HG03520 (cell line): ENCODE data around the gene FFAR3.

Experiments
- ATAC-seq: cut with Tn5 transposase; IDR thresholded peaks from one replicate; pipeline ENCODE4 v1.9.1; 2021; ENCODE audit warnings: mild to moderate bottlenecking, moderate library complexity; ENCODE audit not compliant: unreplicated experiment

FFAR3 gene

DNA sequence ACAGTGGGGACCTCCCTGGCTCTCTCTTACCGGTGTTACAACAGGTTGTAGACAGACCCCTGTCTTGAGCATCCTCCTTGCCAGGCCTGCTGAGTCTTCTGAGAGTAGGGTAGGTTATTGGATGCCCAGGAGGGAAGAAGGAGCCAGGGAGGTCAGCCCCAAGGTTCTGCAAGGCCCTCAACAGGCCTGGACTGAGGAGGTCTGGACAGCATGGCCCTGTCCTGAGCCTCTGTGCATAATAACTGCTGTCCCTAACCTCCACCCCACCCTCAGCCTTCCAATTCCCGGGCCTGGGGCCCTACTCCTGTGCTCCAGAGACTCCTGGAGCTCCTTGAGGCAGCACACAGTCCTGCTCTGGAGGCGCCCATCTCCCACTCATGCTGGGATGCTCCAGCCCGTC lies 28.9 kb upstream of the FFAR3 start:
- peak; percentile 2 for ATAC-seq

DNA sequence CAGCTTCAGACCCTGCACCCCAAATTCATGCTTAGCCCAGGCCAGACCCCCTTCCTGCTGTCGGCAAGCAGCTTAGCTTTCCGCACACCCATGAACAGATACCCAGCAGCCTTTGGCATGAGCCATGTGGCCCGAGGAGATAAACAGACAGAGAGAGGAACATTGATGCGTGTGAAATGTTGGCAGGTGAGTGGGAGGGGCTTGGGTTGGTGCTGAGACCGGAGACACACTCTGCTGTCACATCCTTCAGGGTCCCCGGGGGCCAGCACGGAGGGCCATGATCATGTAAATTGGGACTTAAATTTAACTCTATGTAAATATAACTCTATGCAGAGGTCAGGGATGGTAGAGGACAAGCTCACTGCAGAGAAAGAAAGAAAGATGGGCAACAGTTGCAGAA lies 27.8 kb upstream of the FFAR3 start:
- ATAC-seq, result peak; percentile 35

DNA sequence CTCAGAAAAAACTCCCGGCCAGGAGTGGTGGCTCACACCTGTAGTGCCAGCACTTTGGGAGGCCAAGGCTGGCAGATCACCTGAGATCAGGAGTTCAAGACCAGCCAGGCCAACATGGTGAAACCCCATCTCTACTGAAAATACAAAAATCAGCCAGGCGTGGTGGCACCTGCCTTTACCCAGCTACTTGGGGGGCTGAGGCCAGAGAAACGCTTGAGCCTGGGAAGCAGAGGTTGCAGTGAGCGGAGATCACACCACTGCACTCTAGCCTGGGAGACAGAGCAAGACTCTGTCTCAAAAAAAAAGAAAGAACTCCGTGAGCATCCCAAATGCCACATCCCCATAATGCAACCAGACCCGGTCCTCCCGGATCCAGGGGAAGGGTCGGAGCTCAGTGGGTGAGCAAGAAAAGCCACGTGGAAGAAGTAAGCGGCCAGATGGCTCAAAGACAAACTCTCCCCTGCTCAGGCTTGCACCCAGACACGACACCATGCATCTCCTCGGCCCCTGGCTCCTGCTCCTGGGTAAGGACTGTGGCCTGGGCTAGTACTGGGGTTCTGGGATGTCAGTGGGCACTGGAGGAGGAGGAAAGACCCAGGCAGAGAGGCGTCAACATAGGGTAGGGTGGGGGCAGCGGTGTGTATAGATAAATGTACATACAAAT lies 26.6 kb upstream of the FFAR3 start:
- ATAC-seq, result no peak

DNA sequence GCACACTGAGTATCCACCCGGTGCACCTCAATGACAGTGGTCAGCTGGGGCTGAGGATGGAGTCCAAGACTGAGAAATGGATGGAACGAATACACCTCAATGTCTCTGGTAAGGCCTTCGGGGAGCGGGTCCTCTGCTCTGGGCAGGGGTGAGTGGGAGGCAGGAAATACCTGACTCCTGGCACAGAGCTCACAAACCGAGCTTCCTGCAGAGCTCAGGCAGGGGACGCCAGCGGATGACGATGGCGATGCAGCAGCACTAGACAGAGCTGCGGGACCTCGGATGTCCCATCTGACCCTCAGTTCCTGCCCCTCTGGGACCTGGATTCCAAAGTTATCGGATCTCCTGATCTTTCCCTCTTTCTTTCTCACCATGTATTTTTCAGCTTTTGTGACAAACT lies 25.4 kb upstream of the FFAR3 start:
- ATAC-seq, result no peak

DNA sequence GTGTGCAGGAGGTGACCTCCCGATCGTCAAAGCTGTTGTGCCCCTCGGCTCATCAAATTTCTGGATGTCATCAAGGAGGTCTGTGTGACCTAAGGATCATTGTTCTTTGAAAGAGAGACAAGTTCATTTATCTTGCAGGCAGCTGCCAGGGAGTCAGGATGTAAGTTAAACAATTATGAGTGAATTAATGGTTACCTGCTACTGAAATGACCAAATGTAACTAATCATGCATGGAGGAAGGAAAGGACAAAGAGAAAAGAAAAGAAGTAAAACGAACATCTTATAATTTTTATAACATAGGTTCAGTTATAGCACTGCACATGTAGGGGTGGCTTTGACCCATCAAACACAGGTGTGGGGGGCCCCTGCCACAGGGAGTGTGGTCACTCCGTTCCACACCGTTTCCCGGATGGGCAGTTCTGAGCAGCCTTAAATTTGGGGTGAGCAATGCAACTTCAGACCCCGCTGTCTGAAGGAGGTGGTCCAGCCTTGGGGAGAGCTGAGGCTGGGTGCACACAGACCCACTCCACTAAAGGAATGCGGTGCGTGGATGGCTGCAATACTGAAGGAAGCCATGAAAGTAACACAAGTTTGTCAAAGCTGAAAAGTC lies 24.0 kb upstream of the FFAR3 start:
- ATAC-seq, result no peak

DNA sequence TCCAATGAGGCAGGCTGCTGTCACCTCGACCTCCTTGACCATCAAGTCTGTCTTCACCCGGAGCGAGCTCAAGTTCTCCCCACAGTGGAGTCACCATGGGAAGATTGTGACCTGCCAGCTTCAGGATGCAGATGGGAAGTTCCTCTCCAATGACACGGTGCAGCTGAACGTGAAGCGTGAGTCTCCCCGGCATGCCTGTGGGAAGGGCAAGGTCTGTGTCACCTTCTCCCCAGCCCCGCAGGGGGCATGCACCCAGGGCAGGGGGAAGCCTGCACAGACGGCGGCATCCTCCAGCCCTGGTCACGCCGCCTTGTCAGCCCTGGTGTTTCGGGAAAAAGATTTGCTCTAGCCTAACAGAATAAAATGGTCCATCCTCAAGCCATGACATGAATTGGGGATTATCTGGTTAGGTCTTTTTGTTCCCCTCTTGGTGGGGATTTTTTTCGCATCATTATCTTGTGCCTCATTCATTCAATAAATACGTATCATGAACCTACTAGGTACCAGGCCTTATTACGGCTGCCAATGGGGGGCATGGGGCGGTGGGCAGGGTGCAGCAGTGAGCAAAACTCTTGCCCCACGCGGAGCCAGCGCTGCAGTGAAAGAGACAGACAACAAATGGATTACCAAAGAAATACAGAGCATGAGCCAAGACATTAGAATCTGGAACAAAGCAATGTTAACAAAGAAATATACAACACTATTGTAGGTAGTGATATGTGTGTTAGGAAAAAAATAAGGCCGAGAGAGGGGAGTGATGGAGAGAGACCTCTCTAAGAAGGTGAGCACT lies 21.9 kb upstream of the FFAR3 start:
- no peak for ATAC-seq

DNA sequence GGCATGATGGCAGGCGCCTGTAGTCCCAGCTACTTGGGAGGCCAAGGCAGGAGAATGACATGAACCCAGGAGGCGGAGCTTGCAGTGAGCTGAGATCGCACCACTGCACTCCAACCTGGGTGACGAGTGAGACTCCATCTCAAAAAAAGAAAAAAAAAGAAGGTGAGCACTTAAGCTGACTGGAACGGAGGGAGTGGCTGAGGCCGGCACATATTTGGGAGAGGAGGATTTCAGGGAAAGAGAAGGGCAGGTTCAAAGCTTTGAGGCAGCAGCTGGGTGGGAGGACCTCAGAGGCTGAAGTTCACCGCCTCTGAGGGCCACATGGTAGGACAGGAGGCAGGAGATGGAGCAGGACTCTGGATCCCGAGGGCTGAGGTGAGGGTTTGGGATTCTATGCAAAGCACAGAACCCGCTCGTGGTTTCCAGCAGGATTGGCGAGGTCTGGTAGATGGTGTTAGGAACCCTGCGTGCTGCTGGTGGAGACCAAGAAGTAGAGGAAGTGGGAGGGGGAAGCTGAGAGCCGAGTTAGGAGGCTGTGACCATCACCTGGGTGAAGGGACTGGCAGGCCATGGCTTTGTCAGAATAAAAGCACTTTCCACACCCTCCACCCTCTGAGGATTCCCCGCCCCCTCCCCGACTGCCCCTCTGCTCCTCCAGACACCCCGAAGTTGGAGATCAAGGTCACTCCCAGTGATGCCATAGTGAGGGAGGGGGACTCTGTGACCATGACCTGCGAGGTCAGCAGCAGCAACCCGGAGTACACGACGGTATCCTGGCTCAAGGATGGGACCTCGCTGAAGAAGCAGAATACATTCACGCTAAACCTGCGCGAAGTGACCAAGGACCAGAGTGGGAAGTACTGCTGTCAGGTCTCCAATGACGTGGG lies 20.9 kb upstream of the FFAR3 start:
- no peak for ATAC-seq

DNA sequence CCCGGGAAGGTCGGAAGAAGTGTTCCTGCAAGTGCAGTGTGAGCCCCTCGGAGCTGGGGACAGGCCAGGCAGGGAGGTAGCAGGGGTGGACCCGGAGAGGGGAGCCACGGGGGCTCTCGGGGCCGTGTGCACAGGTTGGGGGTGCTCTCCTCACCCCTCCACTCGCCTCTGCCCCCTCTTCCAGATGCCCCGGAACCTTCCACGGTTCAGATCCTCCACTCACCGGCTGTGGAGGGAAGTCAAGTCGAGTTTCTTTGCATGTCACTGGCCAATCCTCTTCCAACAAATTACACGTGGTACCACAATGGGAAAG lies 20.3 kb upstream of the FFAR3 start:
- no peak for ATAC-seq

DNA sequence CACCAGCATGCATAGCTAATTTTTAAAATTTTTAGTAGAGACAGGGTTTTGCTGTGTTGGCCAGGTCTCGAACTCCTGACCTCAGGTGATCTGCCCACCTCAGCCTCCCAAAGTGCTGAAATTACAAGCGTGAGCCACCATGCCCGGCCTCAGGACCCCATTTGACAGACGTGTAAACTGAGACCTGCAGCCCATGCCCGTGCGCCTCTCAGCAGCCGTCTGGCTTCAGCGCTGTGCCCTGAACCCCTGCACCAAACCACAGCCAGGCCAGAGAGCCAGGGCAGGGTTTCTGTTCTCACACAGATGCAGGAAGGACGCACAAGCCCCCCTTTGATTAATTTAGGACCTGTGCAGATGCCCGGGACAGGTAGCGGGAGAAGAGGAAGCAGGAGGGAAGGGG lies 17.8 kb upstream of the FFAR3 start:
- ATAC-seq, result no peak

DNA sequence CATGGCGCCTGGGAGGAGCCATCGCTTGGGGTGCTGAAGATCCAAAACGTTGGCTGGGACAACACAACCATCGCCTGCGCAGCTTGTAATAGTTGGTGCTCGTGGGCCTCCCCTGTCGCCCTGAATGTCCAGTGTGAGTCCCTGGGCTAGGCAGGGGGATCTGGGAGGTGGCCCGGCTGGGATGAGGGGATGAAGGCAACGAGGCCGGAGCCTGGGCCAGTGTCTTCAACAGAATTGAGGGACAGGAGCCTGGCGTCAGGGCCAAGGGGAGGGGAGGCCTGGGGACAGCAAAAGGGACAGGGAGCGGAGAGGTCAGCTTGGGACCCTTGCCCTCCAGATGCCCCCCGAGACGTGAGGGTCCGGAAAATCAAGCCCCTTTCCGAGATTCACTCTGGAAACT lies 17.3 kb upstream of the FFAR3 start:
- ATAC-seq, result no peak

DNA sequence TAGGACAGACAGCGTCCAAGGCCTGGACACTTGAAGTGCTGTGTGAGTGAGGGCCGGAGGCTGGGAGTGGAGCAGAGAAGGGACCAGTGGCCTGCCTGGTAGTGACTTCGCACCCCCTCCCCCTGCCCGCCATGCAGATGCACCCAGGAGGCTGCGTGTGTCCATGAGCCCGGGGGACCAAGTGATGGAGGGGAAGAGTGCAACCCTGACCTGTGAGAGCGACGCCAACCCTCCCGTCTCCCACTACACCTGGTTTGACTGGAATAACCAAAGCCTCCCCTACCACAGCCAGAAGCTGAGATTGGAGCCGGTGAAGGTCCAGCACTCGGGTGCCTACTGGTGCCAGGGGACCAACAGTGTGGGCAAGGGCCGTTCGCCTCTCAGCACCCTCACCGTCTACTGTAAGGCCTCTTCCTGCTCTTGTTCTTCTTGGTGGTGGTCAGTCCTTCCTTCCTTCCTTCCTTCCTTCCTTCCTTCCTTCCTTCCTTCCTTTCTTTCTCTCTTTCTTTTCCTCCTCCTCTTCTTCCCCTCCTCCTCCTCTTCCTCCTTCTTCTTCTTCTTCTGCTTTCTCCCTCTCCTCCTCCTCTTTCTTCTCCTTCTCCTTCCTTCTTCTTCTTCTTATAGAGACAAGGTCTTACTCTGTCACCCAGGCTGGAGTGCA lies 16.6 kb upstream of the FFAR3 start:
- no peak for ATAC-seq

DNA sequence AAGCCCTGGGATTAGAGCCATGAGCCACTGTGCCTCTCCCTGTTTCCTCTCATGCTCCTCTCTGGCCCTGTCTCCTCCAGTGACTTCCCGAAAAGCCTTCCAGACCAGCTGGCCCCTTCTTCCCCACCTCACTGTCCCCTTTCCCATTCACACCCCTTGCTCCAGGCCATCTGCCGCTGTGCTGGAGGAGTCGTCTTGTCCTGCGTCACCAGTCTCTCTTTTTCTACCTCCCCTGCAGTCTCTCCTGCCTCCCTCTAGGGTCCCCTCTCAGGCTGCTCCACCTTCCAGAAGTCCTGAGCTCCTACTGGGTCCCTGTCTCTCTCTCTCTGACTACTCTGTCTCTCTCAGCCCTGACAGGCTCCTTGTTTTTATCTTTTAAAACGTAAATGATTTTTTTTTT lies 15.8 kb upstream of the FFAR3 start:
- no peak for ATAC-seq

DNA sequence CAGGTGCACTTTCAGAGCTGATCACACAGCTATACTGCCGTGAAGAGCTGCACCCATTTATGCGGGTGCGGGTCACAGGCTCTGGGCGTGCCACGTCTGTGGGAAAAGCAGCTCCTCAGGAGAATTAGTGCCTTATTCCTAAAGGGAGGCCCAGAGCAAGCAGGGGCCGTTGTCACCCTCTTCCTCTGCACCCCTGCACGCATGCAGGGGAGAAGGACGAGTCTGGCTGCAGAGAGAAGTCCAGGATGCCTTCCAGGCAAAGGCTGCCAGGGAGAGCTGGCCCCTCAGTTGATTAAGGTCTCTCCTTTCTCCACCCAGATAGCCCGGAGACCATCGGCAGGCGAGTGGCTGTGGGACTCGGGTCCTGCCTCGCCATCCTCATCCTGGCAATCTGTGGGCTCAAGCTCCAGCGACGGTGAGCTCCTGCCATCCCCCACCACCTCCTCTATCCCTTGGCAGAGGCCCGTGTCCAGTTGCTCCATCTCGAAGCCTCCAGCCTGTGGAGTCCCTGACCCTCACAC lies 13.7 kb upstream of the FFAR3 start:
- no peak for ATAC-seq

DNA sequence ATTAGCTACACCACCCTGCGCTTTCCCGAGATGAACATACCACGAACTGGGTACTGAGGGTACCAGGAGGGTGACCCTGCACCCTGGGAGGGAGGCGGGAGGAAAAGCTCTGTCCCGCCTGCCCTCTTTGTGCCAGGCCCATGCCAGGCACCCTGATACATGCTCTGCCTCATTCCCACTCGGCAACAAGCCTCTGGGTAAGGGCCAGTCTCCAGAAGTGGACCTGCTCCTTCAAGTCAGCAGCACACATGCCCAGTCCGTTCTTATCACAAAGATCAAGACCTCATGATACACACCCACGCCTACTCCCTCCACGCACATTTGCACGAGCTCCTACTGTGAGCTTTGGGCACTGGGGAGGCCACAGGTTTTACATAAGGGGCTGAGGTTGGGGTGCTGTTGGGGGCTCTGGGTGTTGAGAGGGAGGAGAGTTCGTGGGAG lies 12.6 kb upstream of the FFAR3 start:
- no peak for ATAC-seq

DNA sequence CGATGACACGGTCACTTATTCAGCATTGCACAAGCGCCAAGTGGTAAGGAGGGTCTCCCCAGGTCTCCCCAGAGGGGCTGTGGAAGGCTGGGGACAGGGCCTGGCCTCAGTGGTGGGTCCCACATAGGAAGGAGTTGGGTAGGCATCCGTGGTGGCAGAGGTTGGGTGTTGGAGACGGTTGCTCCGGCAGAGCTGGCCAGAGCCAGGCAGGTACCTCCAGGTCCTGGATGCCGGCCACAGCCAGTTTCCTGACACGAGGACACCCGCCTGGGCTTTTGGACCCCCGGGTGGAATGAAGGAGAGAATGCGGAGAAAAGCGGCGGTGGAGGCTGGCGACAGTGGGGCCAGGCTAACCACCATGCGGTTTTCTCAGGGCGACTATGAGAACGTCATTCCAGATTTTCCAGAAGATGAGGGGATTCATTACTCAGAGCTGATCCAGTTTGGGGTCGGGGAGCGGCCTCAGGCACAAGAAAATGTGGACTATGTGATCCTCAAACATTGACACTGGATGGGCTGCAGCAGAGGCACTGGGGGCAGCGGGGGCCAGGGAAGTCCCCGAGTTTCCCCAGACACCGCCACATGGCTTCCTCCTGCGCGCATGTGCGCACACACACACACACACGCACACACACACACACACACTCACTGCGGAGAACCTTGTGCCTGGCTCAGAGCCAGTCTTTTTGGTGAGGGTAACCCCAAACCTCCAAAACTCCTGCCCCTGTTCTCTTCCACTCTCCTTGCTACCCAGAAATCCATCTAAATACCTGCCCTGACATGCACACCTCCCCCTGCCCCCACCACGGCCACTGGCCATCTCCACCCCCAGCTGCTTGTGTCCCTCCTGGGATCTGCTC lies 11.8 kb upstream of the FFAR3 start:
- no peak for ATAC-seq

DNA sequence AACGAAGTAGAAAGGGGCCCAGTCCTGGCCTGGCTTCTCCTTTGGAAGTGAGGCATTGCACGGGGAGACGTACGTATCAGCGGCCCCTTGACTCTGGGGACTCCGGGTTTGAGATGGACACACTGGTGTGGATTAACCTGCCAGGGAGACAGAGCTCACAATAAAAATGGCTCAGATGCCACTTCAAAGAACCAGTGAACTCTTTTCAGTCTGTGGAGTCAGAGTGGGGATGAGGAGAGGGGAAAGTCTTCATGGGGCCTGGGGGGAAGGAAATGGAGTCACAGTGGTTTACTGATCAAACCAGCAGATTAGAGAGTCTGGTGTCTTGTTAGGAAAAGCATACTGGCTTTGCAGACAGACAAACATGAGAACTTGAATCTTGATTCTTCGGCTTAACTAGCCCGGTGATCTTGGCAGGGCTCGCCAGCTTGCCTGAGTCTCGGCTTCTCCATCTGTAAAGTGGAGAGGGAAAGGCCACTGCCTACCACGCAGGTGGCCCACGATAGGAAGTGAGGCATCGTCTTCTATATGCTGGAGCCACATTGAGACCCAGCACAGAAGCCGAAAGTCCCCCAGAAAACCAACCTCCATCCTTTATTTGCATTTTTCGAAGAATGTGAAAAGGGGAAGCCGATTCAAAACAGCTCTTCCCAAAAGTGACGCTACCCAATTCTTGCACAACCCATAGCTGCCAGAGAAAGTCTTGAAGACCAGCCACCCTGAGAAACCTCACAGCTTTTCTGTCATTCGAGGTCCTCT lies 10.9 kb upstream of the FFAR3 start, which contains the start of gene FFAR1:
Gene FFAR1 (plus strand): TSS at position 732 of the 759 bp plus-strand sequence. CDS start 3,650 bp downstream, outside the sequence.
- peak; percentile 43 for ATAC-seq

DNA sequence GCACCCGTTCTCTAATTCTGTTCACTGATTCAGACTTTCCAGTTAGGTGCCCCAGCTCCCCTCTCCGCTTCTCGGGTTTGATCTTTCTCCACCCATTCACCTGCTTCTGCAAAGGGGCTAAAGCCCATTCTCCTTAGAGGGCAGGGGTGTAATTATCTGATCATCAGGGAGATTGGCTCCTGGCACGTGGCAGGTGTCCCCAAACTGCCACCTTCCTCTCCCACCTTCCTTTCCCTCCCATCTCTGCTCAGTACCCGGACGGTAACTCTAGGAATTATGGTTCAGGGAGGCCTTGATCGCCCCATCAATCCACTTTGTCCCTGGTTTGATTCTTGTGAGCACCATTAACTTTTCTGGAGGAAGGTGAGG lies 10.3 kb upstream of the FFAR3 start:
- no peak for ATAC-seq

DNA sequence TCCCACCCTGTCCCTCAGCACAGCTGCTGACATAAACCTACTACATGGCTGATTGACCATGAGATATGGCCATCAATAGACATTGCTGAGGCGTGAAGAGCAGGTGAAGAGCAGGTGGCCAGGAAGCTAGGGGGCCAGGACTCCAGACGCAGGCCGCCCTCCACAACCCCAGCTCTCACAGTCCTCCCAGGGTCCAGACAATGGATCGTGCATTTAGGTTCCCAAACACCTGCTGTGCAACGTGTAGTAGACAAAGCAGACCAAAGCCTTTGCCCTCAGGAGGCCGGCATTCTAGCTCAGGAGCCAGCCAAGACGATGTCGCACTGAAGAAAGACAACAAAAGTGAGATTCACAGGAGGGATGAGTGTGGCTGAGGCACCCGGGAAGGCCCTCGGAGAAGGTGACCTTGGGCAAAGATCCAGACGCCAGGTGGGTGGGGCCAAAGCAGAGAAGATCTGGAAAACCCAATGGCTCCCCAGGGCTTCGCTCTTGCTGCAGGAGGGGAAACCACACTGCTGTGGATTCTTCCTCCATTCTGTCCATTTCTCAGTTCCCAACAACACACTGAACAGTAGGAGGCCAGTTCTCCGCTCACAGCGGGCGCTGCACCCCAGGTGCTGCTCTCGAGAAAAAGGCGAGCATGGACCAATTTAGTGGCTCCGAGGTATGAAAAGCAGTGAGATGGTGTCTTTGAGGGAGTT lies 9.2 kb upstream of the FFAR3 start:
- no peak for ATAC-seq
